Measurements from ENCODE around the gene WDR7.

The WDR7 gene

GRCh38 chr18:56975276-56975675 lies 324.1 kb downstream of the WDR7 start:
- Histone ChIP-seq H3K4me3 (ENCODE audit: low read length in 2 of 2) (no peak overlapping the region), H3K79me1 (ENCODE audit: low read depth, low read length) (no peaks in the 10 kb centered on the region), H3K27me3 (ENCODE audit: control insufficient read depth in 3 of 3, insufficient read depth in 3 of 3, low read depth in 1 of 3, low read length in 3 of 3) (no peaks in the 10 kb centered on the region), H3K23ac (ENCODE audit: low read depth, low read length, poor library complexity) (no peak overlapping the region), H3K36me3 (replicated peaks in 1 of 2; ENCODE audit: control insufficient read depth in 2 of 2, insufficient read depth in 2 of 2, low read length in 2 of 2) (no peaks in the 10 kb centered on the region), H3K4ac (ENCODE audit: low read length) (no peak overlapping the region), H4K8ac (ENCODE audit: low read depth, low read length) (no peak overlapping the region), H3K4me2 (ENCODE audit: insufficient read depth, low read length, poor library complexity, severe bottlenecking) (no peak overlapping the region), H2BK15ac (ENCODE audit: low read length) (no peak overlapping the region), H2AFZ (ENCODE audit: low read length) (no peak overlapping the region), H2BK5ac (ENCODE audit: low read length) (no peak overlapping the region), H2AK5ac (ENCODE audit: low read depth, low read length) (no peak overlapping the region), H4K91ac (ENCODE audit: low read depth, low read length, poor library complexity) (no peak overlapping the region), H3K18ac (ENCODE audit: low read length) (no peak overlapping the region), H2BK120ac (ENCODE audit: low read depth, low read length) (no peak overlapping the region), H3K4me1 (ENCODE audit: control insufficient read depth in 2 of 2, insufficient read depth in 1 of 2, low read depth in 1 of 2, low read length in 2 of 2) (peaks cover 0 to 2% of the 10 kb centered on the region in 2 donors), H3K14ac (ENCODE audit: low read length) (no peak overlapping the region), H3K9ac (ENCODE audit: low read depth, low read length, poor library complexity) (no peak overlapping the region), H2BK12ac (ENCODE audit: low read length) (no peak overlapping the region), H3K9me3 (replicated peaks in 1 of 2; ENCODE audit: control insufficient read depth in 2 of 2, insufficient read depth in 1 of 2, low read depth in 1 of 2, low read length in 2 of 2) (no peaks in the 10 kb centered on the region), H3K27ac (replicated peaks; ENCODE audit: low read length) (no peak overlapping the region)
- DNase-seq (ENCODE audit: low spot score), result no peak
- WGBS, 2 donors (ENCODE audit: extremely low coverage in 2 of 2, insufficient read length in 2 of 2, insufficient replicate concordance in 1 of 2), result no CpG with 5 or more reads among the region's 1 CpG

DNA sequence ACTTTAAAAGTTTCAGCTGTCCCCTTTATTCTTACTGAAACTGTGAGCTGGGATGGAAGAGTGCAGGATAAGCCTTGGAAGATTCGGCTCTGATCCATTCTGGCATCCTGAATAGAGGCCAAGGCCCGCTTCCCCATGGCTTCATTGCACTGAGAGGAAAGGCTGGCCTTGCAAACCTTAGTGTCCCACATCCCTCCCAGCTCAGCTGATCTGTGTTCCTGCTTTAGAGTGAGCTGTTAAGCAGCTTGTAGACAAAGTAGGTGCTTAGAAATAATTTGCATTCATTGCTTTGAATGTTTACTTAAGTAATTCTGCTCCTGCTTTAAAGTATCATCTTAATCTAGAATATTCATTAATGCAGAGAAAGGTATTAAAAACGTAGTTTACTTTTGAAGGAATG lies 326.1 kb downstream of the WDR7 start:
- no peak overlapping the region for H2BK12ac ChIP-seq (ENCODE audit: low read length)
- H3K14ac ChIP-seq (ENCODE audit: low read length), result no peak overlapping the region
- H2BK120ac ChIP-seq (ENCODE audit: low read depth, low read length), result no peak overlapping the region
- no peak overlapping the region for H3K4me2 ChIP-seq (ENCODE audit: insufficient read depth, low read length, poor library complexity, severe bottlenecking)
- no peak overlapping the region for H4K91ac ChIP-seq (ENCODE audit: low read depth, low read length, poor library complexity)
- H2BK15ac ChIP-seq (ENCODE audit: low read length), result no peak overlapping the region
- H3K23ac ChIP-seq (ENCODE audit: low read depth, low read length, poor library complexity), result no peak overlapping the region
- no peaks in the 10 kb centered on the region for H3K36me3 ChIP-seq (replicated peaks in 1 of 2; ENCODE audit: control insufficient read depth in 2 of 2, insufficient read depth in 2 of 2, low read length in 2 of 2)
- no peak overlapping the region for H3K27ac ChIP-seq (replicated peaks; ENCODE audit: low read length)
- H3K4me3 ChIP-seq (ENCODE audit: low read length in 2 of 2), result no peak overlapping the region
- H3K18ac ChIP-seq (ENCODE audit: low read length), result no peak overlapping the region
- H3K27me3 ChIP-seq (ENCODE audit: control insufficient read depth in 3 of 3, insufficient read depth in 3 of 3, low read depth in 1 of 3, low read length in 3 of 3), result no peaks in the 10 kb centered on the region
- H4K8ac ChIP-seq (ENCODE audit: low read depth, low read length), result no peak overlapping the region
- H3K4me1 ChIP-seq (ENCODE audit: control insufficient read depth in 2 of 2, insufficient read depth in 1 of 2, low read depth in 1 of 2, low read length in 2 of 2), result peaks cover under 1 to 2% of the 10 kb centered on the region in 2 donors
- no peak overlapping the region for H2AK5ac ChIP-seq (ENCODE audit: low read depth, low read length)
- H2BK5ac ChIP-seq (ENCODE audit: low read length), result no peak overlapping the region
- H2AFZ ChIP-seq (ENCODE audit: low read length), result no peak overlapping the region
- WGBS, 2 donors (ENCODE audit: extremely low coverage in 2 of 2, insufficient read length in 2 of 2, insufficient replicate concordance in 1 of 2), result no CpG with 5 or more reads among the region's 3 CpGs
- H3K9ac ChIP-seq (ENCODE audit: low read depth, low read length, poor library complexity), result no peak overlapping the region
- H3K79me1 ChIP-seq (ENCODE audit: low read depth, low read length), result no peaks in the 10 kb centered on the region
- DNase-seq (ENCODE audit: low spot score), result no peak
- peaks cover 0 to 2% of the 10 kb centered on the region in 2 donors for H3K9me3 ChIP-seq (replicated peaks in 1 of 2; ENCODE audit: control insufficient read depth in 2 of 2, insufficient read depth in 1 of 2, low read depth in 1 of 2, low read length in 2 of 2)
- no peak overlapping the region for H3K4ac ChIP-seq (ENCODE audit: low read length)

DNA sequence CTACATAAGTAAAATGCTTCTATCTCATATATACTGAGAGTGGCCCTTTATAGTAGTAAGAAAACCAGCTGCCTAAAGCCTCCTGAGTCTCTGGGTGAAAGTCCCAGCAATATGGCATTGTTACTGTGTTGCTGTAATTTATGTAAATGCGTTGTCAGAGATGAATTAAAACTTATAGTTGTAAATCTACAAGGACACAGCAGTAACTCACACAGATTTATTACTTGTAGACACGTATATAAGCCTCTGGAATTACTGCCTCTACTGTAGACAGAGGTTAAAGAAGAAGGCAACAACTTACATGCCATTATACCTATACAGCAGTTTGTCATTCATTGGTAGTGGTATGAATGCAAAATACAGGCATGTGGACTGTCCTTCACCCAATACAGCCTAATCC lies 326.6 kb downstream of the WDR7 start:
- Histone ChIP-seq H3K9ac (ENCODE audit: low read depth, low read length, poor library complexity) (no peak overlapping the region), H3K18ac (ENCODE audit: low read length) (no peak overlapping the region), H4K91ac (ENCODE audit: low read depth, low read length, poor library complexity) (no peak overlapping the region), H3K4me3 (ENCODE audit: low read length in 2 of 2) (no peak overlapping the region), H3K9me3 (replicated peaks in 1 of 2; ENCODE audit: control insufficient read depth in 2 of 2, insufficient read depth in 1 of 2, low read depth in 1 of 2, low read length in 2 of 2) (peaks cover 0 to 2% of the 10 kb centered on the region in 2 donors), H2AFZ (ENCODE audit: low read length) (no peak overlapping the region), H3K27me3 (ENCODE audit: control insufficient read depth in 3 of 3, insufficient read depth in 3 of 3, low read depth in 1 of 3, low read length in 3 of 3) (no peaks in the 10 kb centered on the region), H4K8ac (ENCODE audit: low read depth, low read length) (no peak overlapping the region), H2BK5ac (ENCODE audit: low read length) (no peak overlapping the region), H3K36me3 (replicated peaks in 1 of 2; ENCODE audit: control insufficient read depth in 2 of 2, insufficient read depth in 2 of 2, low read length in 2 of 2) (no peaks in the 10 kb centered on the region), H2AK5ac (ENCODE audit: low read depth, low read length) (no peak overlapping the region), H2BK12ac (ENCODE audit: low read length) (no peak overlapping the region), H2BK120ac (ENCODE audit: low read depth, low read length) (no peak overlapping the region), H2BK15ac (ENCODE audit: low read length) (no peak overlapping the region), H3K4me1 (ENCODE audit: control insufficient read depth in 2 of 2, insufficient read depth in 1 of 2, low read depth in 1 of 2, low read length in 2 of 2) (peaks cover 2 to 5% of the 10 kb centered on the region in 2 donors), H3K79me1 (ENCODE audit: low read depth, low read length) (no peaks in the 10 kb centered on the region), H3K14ac (ENCODE audit: low read length) (no peak overlapping the region), H3K4ac (ENCODE audit: low read length) (no peak overlapping the region), H3K23ac (ENCODE audit: low read depth, low read length, poor library complexity) (no peak overlapping the region), H3K27ac (replicated peaks; ENCODE audit: low read length) (no peak overlapping the region), H3K4me2 (ENCODE audit: insufficient read depth, low read length, poor library complexity, severe bottlenecking) (no peak overlapping the region)
- DNase-seq (ENCODE audit: low spot score), result no peak
- no CpG with 5 or more reads among the region's 2 CpGs for WGBS, 2 donors (ENCODE audit: extremely low coverage in 2 of 2, insufficient read length in 2 of 2, insufficient replicate concordance in 1 of 2)

DNA sequence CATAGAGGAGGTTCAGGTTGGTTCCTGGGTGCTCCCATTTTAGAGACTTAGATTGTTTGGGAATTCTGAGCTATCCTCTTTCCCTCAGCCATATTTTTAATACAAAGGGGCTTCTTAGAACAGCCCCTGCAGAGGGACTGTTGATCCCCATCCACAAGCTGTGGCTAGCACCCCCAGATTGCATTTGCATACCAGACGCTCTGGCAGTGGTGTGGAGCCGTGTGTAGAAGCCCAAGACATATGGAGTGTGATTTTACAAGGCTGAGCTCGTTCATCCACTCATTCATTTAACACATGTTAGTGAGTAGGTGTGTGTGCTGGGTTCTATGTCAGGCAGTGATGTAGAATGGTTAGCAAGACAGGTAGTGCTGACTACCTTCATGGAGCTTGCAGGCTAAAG lies 329.0 kb downstream of the WDR7 start:
- H3K23ac ChIP-seq (ENCODE audit: low read depth, low read length, poor library complexity), result no peak overlapping the region
- no peaks in the 10 kb centered on the region for H3K27me3 ChIP-seq (ENCODE audit: control insufficient read depth in 3 of 3, insufficient read depth in 3 of 3, low read depth in 1 of 3, low read length in 3 of 3)
- H2BK12ac ChIP-seq (ENCODE audit: low read length), result no peak overlapping the region
- no peak overlapping the region for H3K9ac ChIP-seq (ENCODE audit: low read depth, low read length, poor library complexity)
- H4K8ac ChIP-seq (ENCODE audit: low read depth, low read length), result no peak overlapping the region
- no peak overlapping the region for H2AFZ ChIP-seq (ENCODE audit: low read length)
- peaks cover 2 to 13% of the 10 kb centered on the region in 2 donors for H3K4me1 ChIP-seq (ENCODE audit: control insufficient read depth in 2 of 2, insufficient read depth in 1 of 2, low read depth in 1 of 2, low read length in 2 of 2)
- no CpG with 5 or more reads among the region's 3 CpGs for WGBS, 2 donors (ENCODE audit: extremely low coverage in 2 of 2, insufficient read length in 2 of 2, insufficient replicate concordance in 1 of 2)
- H2BK15ac ChIP-seq (ENCODE audit: low read length), result no peak overlapping the region
- H3K18ac ChIP-seq (ENCODE audit: low read length), result no peak overlapping the region
- peaks cover 0 to 2% of the 10 kb centered on the region in 2 donors for H3K9me3 ChIP-seq (replicated peaks in 1 of 2; ENCODE audit: control insufficient read depth in 2 of 2, insufficient read depth in 1 of 2, low read depth in 1 of 2, low read length in 2 of 2)
- no peak overlapping the region for H3K14ac ChIP-seq (ENCODE audit: low read length)
- no peaks in the 10 kb centered on the region for H3K36me3 ChIP-seq (replicated peaks in 1 of 2; ENCODE audit: control insufficient read depth in 2 of 2, insufficient read depth in 2 of 2, low read length in 2 of 2)
- no peak overlapping the region for H3K4me3 ChIP-seq (ENCODE audit: low read length in 2 of 2)
- H2AK5ac ChIP-seq (ENCODE audit: low read depth, low read length), result no peak overlapping the region
- H3K27ac ChIP-seq (replicated peaks; ENCODE audit: low read length), result no peak overlapping the region
- no peak overlapping the region for H2BK120ac ChIP-seq (ENCODE audit: low read depth, low read length)
- no peak overlapping the region for H4K91ac ChIP-seq (ENCODE audit: low read depth, low read length, poor library complexity)
- no peak overlapping the region for H2BK5ac ChIP-seq (ENCODE audit: low read length)
- H3K4ac ChIP-seq (ENCODE audit: low read length), result no peak overlapping the region
- no peaks in the 10 kb centered on the region for H3K79me1 ChIP-seq (ENCODE audit: low read depth, low read length)
- H3K4me2 ChIP-seq (ENCODE audit: insufficient read depth, low read length, poor library complexity, severe bottlenecking), result no peak overlapping the region
- no peak for DNase-seq (ENCODE audit: low spot score)

Measured in neuronal stem cell (in vitro differentiated cells).